Spleen (tissue), 11 donors: ENCODE data around the gene ANTXR2. TPM values are rescaled to one million over a fixed set of nuclear protein-coding genes. Genes with fewer than 3 reads are reported as not detected.
"Not testable (repeated sequence)": the region's sequence is repeated elsewhere in the genome, so short reads cannot be mapped to it uniquely, and the experiment has no call there.

Source experiments
- DNase-seq: peaks from one replicate; pipeline ENCODE4 v3.0.0-alpha.2; 2020
- H3K27ac ChIP-seq, 8 donors: fragments of 200-600 bp; sonication (generic) in 7 of 8; 1 replicate in 4 of 8; 2 replicates in 4 of 8; pipeline versions ENCODE4 v1.5.0 to v1.8.0; 2016 to 2021; ENCODE audit warnings: inconsistent platforms in 4 of 8, mild to moderate bottlenecking in 4 of 8, moderate library complexity in 1 of 8
- H3K27me3 ChIP-seq, 7 donors: fragments of 200-600 bp; sonication (generic) in 6 of 7; replicated peaks in 1 of 7; 1 replicate in 4 of 7; 2 replicates in 3 of 7; pipeline versions ENCODE4 v1.5.0 to v1.8.0; 2016 to 2021; ENCODE audit warnings: inconsistent platforms in 3 of 7, mild to moderate bottlenecking in 1 of 7
- H3K36me3 ChIP-seq, 6 donors: fragments of 200-600 bp; sonication (generic) in 5 of 6; 1 replicate in 4 of 6; 2 replicates in 2 of 6; pipeline versions ENCODE4 v1.5.0 to v1.8.0; 2016 to 2021; ENCODE audit warnings: inconsistent platforms in 2 of 6
- H3K4me1 ChIP-seq, 6 donors: fragments of 200-600 bp; sonication (generic) in 5 of 6; 1 replicate in 3 of 6; 2 replicates in 3 of 6; pipeline versions ENCODE4 v1.5.0 to v1.8.0; 2016 to 2021; ENCODE audit warnings: inconsistent platforms in 3 of 6
- H3K4me3 ChIP-seq, 8 donors: fragments of 200-600 bp; sonication (generic) in 7 of 8; 1 replicate in 4 of 8; 2 replicates in 4 of 8; pipeline versions ENCODE4 v1.5.0 to v1.8.0; 2016 to 2021; ENCODE audit warnings: inconsistent platforms in 4 of 8, mild to moderate bottlenecking in 4 of 8, moderate library complexity in 2 of 8
- H3K9me3 ChIP-seq, 8 donors: fragments of 200-600 bp; sonication (generic) in 7 of 8; 1 replicate in 4 of 8; 2 replicates in 4 of 8; pipeline versions ENCODE4 v1.5.0 to v1.8.0; 2016 to 2021; ENCODE audit warnings: inconsistent platforms in 4 of 8
- CTCF ChIP-seq, 11 experiments: fragments of 200-600 bp in 7 of 11; fragments of 450-650 bp in 4 of 11; sonication (generic) in 4 of 11; IDR thresholded peaks in 8 of 11; conservative IDR thresholded peaks in 3 of 11; 1 replicate in 7 of 11; 2 replicates in 4 of 11; pipeline versions ENCODE4 v1.4.0 to v1.8.0; 2016 to 2021; ENCODE audit warnings: antibody characterized with exemption in 11 of 11, inconsistent platforms in 4 of 11, mild to moderate bottlenecking in 1 of 11
- POLR2A ChIP-seq, 3 donors: fragments of 450-650 bp; IDR thresholded peaks; one replicate each; pipeline ENCODE4 v1.5.1; 2017; ENCODE audit warnings: antibody characterized with exemption in 3 of 3, mild to moderate bottlenecking in 1 of 3
- POLR2AphosphoS5 ChIP-seq, 3 donors: sonication (generic); formaldehyde crosslinking; IDR thresholded peaks; one replicate each; pipeline ENCODE4 v1.5.1; 2017; ENCODE audit warnings: antibody characterized with exemption in 3 of 3
- WGBS, 5 donors: extraction: QIAGEN DNeasy Blood & Tissue Kit in 3 of 5; methylation state at CpG; one replicate each; pipeline versions ENCODE4 v1.1.5 to v1.1.7; 2013 to 2018; 5-methylcytosine and 5-hydroxymethylcytosine counted together
- intact Hi-C: fragments of 100-400 bp; cut with DNase I; formaldehyde crosslinking; loops from one replicate; pipeline ENCODE4 v1.15.0; 2023; ENCODE audit warnings: low total_unique reads
- polyA plus RNA-seq, 3 donors: library from polyadenylated mRNA; stranded (reverse); fragments of 200-250 nt; gene quantifications; one replicate each; pipeline ENCODE4 v1.2.1, GENCODE V29; 2013
- total RNA-seq, 7 donors: library from RNA; depleted of rRNA in 3 of 7; stranded (reverse); fragments of >200 nt in 3 of 7; fragmentation: NEBNext Ultra II Directional in 4 of 7; extraction: Animal tissue kit (Norgen Biotek cat#: 25700) in 4 of 7; gene quantifications; one replicate each; pipeline versions ENCODE4 v1.1.0 to v1.2.1, GENCODE V29; 2016 to 2021
- donor health status: healthy with polysubstance abuse.
- donor health status: DM: no; HTN: no; CAD: no; lungs with moderate emphysema.
- donor health status: DM: no; HTN: no; CAD: no.
- donor health status: Bipolar disorder and iron deficiency.
- donor health status: healthy.
- donor health status: DM: no; HTN: no; CAD: no.
- donor health status: DM: yes; HTN: yes; CAD: no.

Gene ANTXR2
- total and polyA plus RNA-seq, 10 donors = 3.7 to 56.3 (median 37.3) TPM

DNA sequence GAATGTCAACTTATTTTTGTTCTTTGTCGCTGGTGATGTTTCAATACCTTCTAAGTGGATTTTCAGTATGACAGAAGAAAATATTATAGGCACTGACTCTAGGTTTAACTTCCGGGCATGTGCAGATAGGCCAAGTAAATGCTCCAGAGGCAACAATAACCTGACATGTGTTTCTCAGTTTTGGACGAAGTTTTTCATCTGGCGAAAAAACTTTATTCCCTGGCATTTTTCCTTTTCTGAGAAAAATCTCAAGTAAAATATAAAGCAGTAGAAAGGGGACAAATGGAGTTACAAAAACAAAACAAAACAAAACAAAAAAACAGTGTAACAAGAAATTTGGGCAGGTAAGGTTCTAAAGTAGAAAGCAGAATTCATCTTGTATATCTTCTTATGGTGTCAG is 173.5 kb downstream of the ANTXR2 start:
- Histone ChIP-seq H3K9me3 (peaks cover 0 to 4% (median 0%) of the 10 kb centered on the region in 8 donors), H3K36me3 (peaks cover 0 to 4% (median 0%) of the 10 kb centered on the region in 6 donors), H3K4me3 (no peak overlapping the region), H3K27ac (no peak overlapping the region), H3K4me1 (no peaks in the 10 kb centered on the region), H3K27me3 (no peaks in the 10 kb centered on the region)
- TF ChIP-seq POLR2A (IDR thresholded peaks at IDR 0.05) = no peak
- no peak for TF ChIP-seq CTCF (IDR thresholded peaks at IDR 0.05 in 8 of 11, conservative IDR thresholded peaks at IDR 0.05 in 3 of 11)
- TF ChIP-seq POLR2AphosphoS5 (IDR thresholded peaks at IDR 0.05) = no peak
- no peak for DNase-seq
- 93 to 99% (median 97%) methylated on average over 4 of the region's 4 CpGs for WGBS, 5 donors
- intact Hi-C loops = no loop called here

DNA sequence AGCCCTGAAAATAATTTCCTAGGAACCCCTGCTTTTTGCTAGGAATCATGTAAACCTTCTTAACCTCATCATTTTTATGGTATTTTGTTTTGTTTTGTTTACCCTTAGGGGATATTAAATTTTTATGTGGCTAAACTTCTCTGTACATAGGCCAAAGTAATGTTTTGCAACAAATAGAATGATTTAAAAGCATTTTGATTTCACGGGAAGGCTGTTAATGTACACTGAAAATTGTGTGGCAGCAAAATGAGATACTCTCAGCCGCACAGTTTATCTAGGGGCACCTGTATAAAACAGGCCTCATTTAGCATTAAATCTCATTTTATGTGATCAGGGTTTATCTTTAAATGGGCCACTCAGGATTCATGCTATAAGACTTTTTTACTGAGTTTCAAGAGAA is 175.0 kb downstream of the ANTXR2 start:
- Histone ChIP-seq H3K36me3 (peaks cover 0 to 3% (median 0%) of the 10 kb centered on the region in 6 donors), H3K4me3 (no peak overlapping the region), H3K4me1 (no peaks in the 10 kb centered on the region), H3K27me3 (no peaks in the 10 kb centered on the region), H3K9me3 (peaks cover 0 to 4% (median 0%) of the 10 kb centered on the region in 8 donors), H3K27ac (no peak overlapping the region)
- WGBS, 5 donors = 91 to 97% (median 95%) methylated on average over 2 of the region's 2 CpGs
- no peak for TF ChIP-seq POLR2AphosphoS5 (IDR thresholded peaks at IDR 0.05)
- TF ChIP-seq CTCF (IDR thresholded peaks at IDR 0.05 in 8 of 11, conservative IDR thresholded peaks at IDR 0.05 in 3 of 11) = no peak
- TF ChIP-seq POLR2A (IDR thresholded peaks at IDR 0.05) = no peak
- DNase-seq = no peak
- intact Hi-C loops = no loop called here

- intact Hi-C loops = no loop called here
- DNase-seq = no peak
- 73 to 92% (median 84%) methylated on average over 3 of the region's 3 CpGs for WGBS, 5 donors
- H3K4me1 ChIP-seq = no peaks in the 10 kb centered on the region
- TF ChIP-seq POLR2AphosphoS5 (IDR thresholded peaks at IDR 0.05) (no peak), POLR2A (IDR thresholded peaks at IDR 0.05) (no peak), CTCF (IDR thresholded peaks at IDR 0.05 in 8 of 11, conservative IDR thresholded peaks at IDR 0.05 in 3 of 11) (no peak)
- peaks cover 0 to 4% (median 0%) of the 10 kb centered on the region in 8 donors for H3K9me3 ChIP-seq
- no peak overlapping the region for H3K4me3 ChIP-seq
- H3K36me3 ChIP-seq = no peaks in the 10 kb centered on the region
- no peak overlapping the region for H3K27ac ChIP-seq
- no peaks in the 10 kb centered on the region for H3K27me3 ChIP-seq
Measured at GRCh38 chr4:79897174-79897573, 175.9 kb downstream of the ANTXR2 start.

DNA sequence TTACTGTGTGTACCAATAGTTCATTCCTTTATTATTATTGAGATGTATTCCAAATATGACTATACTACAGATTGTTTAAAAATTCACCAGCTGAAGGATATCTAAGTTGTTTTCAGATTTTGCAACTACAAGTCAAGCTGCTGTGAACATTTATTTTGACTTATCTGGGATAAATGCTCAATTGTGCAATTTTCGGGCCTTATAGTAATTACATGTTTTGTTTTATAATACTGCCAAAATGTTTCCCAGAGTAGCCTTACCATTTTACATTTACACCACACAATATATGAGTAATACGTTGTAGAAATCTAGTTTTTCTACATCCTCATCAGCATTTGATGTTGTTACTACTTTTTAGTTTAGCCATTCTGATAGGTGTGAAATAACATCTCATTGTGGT is 179.6 kb downstream of the ANTXR2 start:
- DNase-seq = no peak

GRCh38 chr4:79889026-79889425 is 184.0 kb downstream of the ANTXR2 start:
- H3K27me3 ChIP-seq, intact Hi-C loops, DNase-seq, H3K27ac ChIP-seq, H3K9me3 ChIP-seq, H3K36me3 ChIP-seq, H3K4me3 ChIP-seq, H3K4me1 ChIP-seq: not testable (repeated sequence)
- 90 to 100% (median 100%) methylated on average over 1 of the region's 1 CpG for WGBS, 5 donors

More for the DNA sequence above, 179.6 kb downstream of the ANTXR2 start:
- H3K27me3 ChIP-seq = no peaks in the 10 kb centered on the region
- TF ChIP-seq POLR2A (IDR thresholded peaks at IDR 0.05) = no peak
- TF ChIP-seq CTCF (IDR thresholded peaks at IDR 0.05 in 8 of 11, conservative IDR thresholded peaks at IDR 0.05 in 3 of 11) = no peak
- TF ChIP-seq POLR2AphosphoS5 (IDR thresholded peaks at IDR 0.05) = no peak
- whole genome bisulfite sequencing, 5 donors = 73 to 93% (median 88%) methylated on average over 2 of the region's 2 CpGs
- no peak overlapping the region for H3K27ac ChIP-seq
- no peaks in the 10 kb centered on the region for H3K4me1 ChIP-seq
- H3K4me3 ChIP-seq = no peak overlapping the region
- H3K9me3 ChIP-seq = no peaks in the 10 kb centered on the region
- H3K36me3 ChIP-seq = no peaks in the 10 kb centered on the region
- intact Hi-C loops = no loop called here
